Activated CD4-positive, alpha-beta T cell treated with anti-CD3 and anti-CD28 coated beads for 1 hour (primary cell): ENCODE results near the gene HDDC2.

Experiments used
- DNase-seq: peaks from one replicate; pipeline ENCODE4 v3.0.0-alpha.2; 2020

Gene HDDC2

DNA sequence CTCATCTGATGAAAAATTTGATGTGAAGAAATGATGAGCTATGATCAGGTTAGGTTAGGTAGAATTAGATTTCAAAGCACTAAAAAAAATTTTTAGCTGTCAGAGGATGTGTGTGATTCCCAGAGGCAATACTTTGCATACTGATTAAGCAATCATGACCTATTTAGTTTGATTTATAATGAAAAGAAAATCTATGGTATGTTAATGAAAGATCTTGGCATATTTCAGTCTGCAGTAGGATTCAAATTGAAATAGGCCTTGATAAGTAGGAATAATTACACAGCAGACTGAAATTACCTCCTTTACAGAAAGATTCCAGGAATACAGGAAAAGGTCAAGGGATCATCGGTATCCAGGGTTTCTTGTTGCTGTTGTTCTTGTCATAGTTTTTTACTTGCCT is 69.3 kb downstream of the HDDC2 start:
- no peak for DNase-seq

- no peak for DNase-seq
Measured at GRCh38 chr6:125231574-125232343, 70.0 kb downstream of the HDDC2 start.

GRCh38 chr6:125231133-125231532 is 70.6 kb downstream of the HDDC2 start:
- no peak for DNase-seq

GRCh38 chr6:125230674-125231073 is 71.1 kb downstream of the HDDC2 start:
- DNase-seq: no peak

- DNase-seq: no peak
Measured at GRCh38 chr6:125228981-125229479, 72.7 kb downstream of the HDDC2 start.

DNA sequence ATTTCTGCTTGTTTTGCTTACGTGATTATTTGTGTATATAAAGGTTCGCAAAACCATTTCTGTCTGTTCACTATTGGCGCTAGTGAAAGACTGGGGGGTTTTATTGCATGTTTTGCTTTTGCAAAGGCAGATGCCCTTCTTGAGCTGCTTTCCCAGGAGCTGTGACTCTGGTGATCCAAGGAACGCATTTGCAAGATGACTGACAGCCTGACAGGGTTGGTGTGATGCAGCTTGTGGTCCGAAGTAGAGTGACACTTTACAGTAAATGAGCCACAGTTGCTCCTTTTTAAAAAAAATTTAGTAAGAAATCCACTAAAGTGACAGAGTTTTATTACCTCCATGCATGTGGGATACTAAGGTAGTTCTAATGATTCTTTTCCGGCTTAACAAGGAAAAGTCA is 74.5 kb downstream of the HDDC2 start:
- no peak for DNase-seq
